GM23248 (cell line): ENCODE results near the gene FAM241A. TPM values are rescaled to one million over a fixed set of nuclear protein-coding genes. Genes with fewer than 3 reads are reported as not detected.
"Not testable (repeated sequence)": the region's sequence is repeated elsewhere in the genome, so short reads cannot be mapped to it uniquely, and the experiment has no call there.

Experiments
- DNase-seq: peaks from one replicate; pipeline ENCODE4 v3.0.0-alpha.2; 2015
- H2AFZ ChIP-seq: fragments of 200-600 bp; sonication (generic); 2 replicates; pipeline ENCODE4 v1.6.1; 2016; ENCODE audit warnings: antibody characterized with exemption
- H3F3A ChIP-seq: fragments of 200-600 bp; sonication (generic); 2 replicates; pipeline ENCODE4 v1.6.1; 2016; ENCODE audit warnings: mild to moderate bottlenecking, antibody characterized with exemption, mixed run types; ENCODE audit not compliant: insufficient read depth
- H3K27ac ChIP-seq: fragments of 200-600 bp; sonication (generic); 2 replicates; pipeline ENCODE4 v1.5.1; 2016; ENCODE audit warnings: mild to moderate bottlenecking
- H3K27me3 ChIP-seq: fragments of 200-600 bp; sonication (generic); replicated peaks from 2 replicates; pipeline ENCODE4 v1.6.1; 2016; ENCODE audit warnings: mild to moderate bottlenecking; ENCODE audit not compliant: insufficient read depth
- H3K36me3 ChIP-seq: fragments of 200-600 bp; sonication (generic); 2 replicates; pipeline ENCODE4 v1.6.1; 2016; ENCODE audit warnings: low read depth, mild to moderate bottlenecking
- H3K4me1 ChIP-seq: fragments of 200-600 bp; sonication (generic); 2 replicates; pipeline ENCODE4 v1.6.1; 2016; ENCODE audit warnings: mild to moderate bottlenecking; ENCODE audit not compliant: insufficient read depth
- H3K4me2 ChIP-seq: fragments of 200-600 bp; sonication (generic); one replicate; pipeline ENCODE4 v1.6.1; 2016; ENCODE audit warnings: mild to moderate bottlenecking; ENCODE audit not compliant: unreplicated experiment
- H3K4me3 ChIP-seq: fragments of 200-600 bp; sonication (generic); 2 replicates; pipeline ENCODE4 v1.5.1; 2016; ENCODE audit warnings: mild to moderate bottlenecking
- H3K79me2 ChIP-seq: fragments of 200-600 bp; sonication (generic); 2 replicates; pipeline ENCODE4 v1.6.1; 2016; ENCODE audit warnings: mild to moderate bottlenecking; ENCODE audit not compliant: insufficient read depth
- H3K9ac ChIP-seq: fragments of 200-600 bp; sonication (generic); 2 replicates; pipeline ENCODE4 v1.6.1; 2016; ENCODE audit warnings: mild to moderate bottlenecking
- H3K9me2 ChIP-seq: fragments of 200-600 bp; sonication (generic); 2 replicates; pipeline ENCODE4 v1.6.1; 2016; ENCODE audit warnings: mixed run types, mild to moderate bottlenecking, moderate library complexity; ENCODE audit not compliant: insufficient read depth
- H3K9me3 ChIP-seq: fragments of 200-600 bp; sonication (generic); one replicate; pipeline ENCODE4 v1.6.1; 2017; ENCODE audit warnings: low read depth
- H4K20me1 ChIP-seq: fragments of 200-600 bp; sonication (generic); 2 replicates; pipeline ENCODE4 v1.6.0; 2016; ENCODE audit not compliant: insufficient read depth
- EZH2 ChIP-seq: fragments of 200-600 bp; sonication (generic); IDR thresholded peaks from 2 replicates; pipeline ENCODE4 v1.6.1; 2018; ENCODE audit warnings: antibody characterized with exemption, mild to moderate bottlenecking; ENCODE audit not compliant: insufficient read depth, poor library complexity, severe bottlenecking
- EZH2phosphoT487 ChIP-seq: fragments of 200-600 bp; sonication (generic); IDR thresholded peaks from 2 replicates; pipeline ENCODE4 v1.6.1; 2018; ENCODE audit warnings: antibody characterized with exemption, moderate library complexity, mild to moderate bottlenecking, low read depth; ENCODE audit not compliant: insufficient read depth
- WGBS, 2 experiments: methylation state at CpG; one replicate each; pipeline ENCODE4 v1.1.6; 2015 to 2017; ENCODE audit warnings: low lambda C conversion rate in 2 of 2, low coverage in 1 of 2; ENCODE audit errors: missing lambda C conversion rate in 2 of 2; 5-methylcytosine and 5-hydroxymethylcytosine counted together
- in situ Hi-C: fragments of 300-500 bp; cut with MboI; formaldehyde crosslinking; loops from 2 replicates; pipeline ENCODE4 v1.15.0; 2020
- polyA plus RNA-seq: library from polyadenylated mRNA; unstranded; fragments of >200 nt; fragmentation: Nextera tagmentation; extraction: Ambion mirVana; gene quantifications from 2 replicates; pipeline ENCODE4 v1.2.1, GENCODE V29; 2016
- total RNA-seq: library from RNA; depleted of rRNA; stranded (reverse); fragments of >200 nt; shearing (Covaris generic); gene quantifications from 2 replicates; pipeline ENCODE4 v1.2.3, GENCODE V29; 2014

FAM241A gene
- total and polyA plus RNA-seq, 2 experiments from 2014 or later = 5.2 to 6.2 TPM

DNA sequence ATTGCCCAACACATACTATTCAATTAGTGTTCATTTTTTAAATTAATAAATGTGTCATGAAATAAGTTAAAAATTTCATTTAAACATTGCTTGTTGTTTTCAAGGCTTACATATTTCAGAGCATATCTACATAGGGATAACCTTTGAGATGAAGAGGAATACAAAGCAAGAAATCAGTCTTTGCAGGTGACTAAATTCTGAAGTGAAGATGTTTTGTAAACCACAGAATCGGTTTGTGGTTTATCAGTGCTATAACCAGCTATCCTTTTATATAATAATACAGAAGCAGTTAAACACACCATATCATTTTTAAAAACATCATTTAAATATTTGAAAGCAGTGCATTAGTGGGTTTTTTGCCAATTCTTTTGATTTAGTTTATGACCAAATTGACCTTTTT lies 26.9 kb downstream of the FAM241A start:
- no peaks in the 10 kb centered on the region for H3K9me2 ChIP-seq
- H3K9ac ChIP-seq = no peak overlapping the region
- H2AFZ ChIP-seq = no peak overlapping the region
- H3K4me1 ChIP-seq = peaks cover 41% of the 10 kb centered on the region
- DNase-seq = no peak
- H3K79me2 ChIP-seq = peaks cover 5% of the 10 kb centered on the region; the same call in 1 of the 2 replicates
- no peak overlapping the region for H3K4me3 ChIP-seq
- H3K27ac ChIP-seq = no peak overlapping the region
- no peaks in the 10 kb centered on the region for H4K20me1 ChIP-seq
- H3K27me3 ChIP-seq = no peaks in the 10 kb centered on the region
- in situ Hi-C loops = no loop called here
- H3F3A ChIP-seq = peaks cover 20% of the 10 kb centered on the region
- no peak overlapping the region for H3K4me2 ChIP-seq
- H3K36me3 ChIP-seq = no peaks in the 10 kb centered on the region
- TF ChIP-seq EZH2 = no peak
- 100% methylated on average over 1 of the region's 1 CpG for WGBS, 2 experiments
- no peaks in the 10 kb centered on the region for H3K9me3 ChIP-seq

DNA sequence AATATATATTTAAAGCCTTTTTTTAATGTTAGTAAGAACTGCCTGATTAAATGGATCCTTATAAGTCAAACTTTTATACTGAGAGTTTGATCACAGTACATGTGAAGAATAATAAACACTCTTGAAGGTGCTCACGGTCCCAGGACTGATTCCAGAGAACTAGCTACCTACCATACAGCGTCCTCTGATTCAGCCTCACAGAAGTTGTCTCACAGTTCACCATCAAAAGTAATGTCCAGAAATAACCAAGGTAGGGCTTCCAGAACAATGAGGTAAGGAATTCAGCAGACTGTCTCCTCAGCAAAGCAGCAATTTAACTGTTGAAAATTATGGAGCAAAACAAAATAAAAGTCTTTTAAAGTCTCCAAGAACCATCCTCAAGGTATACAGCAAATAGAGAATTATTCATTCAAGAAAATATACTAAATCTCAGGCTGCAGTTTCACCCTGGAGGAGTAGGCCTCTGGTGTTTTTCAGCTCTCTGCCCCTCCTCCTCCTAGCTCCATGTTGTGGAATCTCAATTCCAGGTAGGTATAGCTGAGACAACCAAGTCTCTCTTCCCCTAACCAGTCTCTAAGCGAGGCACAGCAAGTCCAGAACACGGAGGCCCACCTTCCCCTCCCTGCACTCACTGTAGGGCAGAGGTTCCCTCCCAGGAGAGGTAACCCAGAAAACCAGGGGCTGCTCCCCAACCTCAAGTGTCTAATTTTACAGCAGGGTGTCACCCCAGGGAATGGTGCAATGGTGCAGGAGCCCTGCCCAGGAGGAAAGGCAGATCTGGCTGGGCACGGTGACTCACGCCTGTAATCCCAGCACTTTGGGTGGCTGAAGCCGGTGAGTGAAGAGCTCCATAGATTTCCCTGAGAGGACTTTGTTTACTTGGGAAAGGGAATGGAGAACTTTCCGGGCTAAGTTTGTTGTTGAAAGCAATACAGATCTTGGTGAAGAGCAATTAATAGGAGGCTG lies 28.6 kb downstream of the FAM241A start:
- H4K20me1 ChIP-seq = no peaks in the 10 kb centered on the region
- 91 to 95% methylated on average over 8 of the region's 8 CpGs for WGBS, 2 experiments
- no peak overlapping the region for H3K9ac ChIP-seq
- TF ChIP-seq EZH2 = no peak
- no peaks in the 10 kb centered on the region for H3K9me2 ChIP-seq
- H3K27me3 ChIP-seq = no peaks in the 10 kb centered on the region
- H3K9me3 ChIP-seq = no peaks in the 10 kb centered on the region
- peaks cover 5% of the 10 kb centered on the region; the same call in 1 of the 2 replicates for H3K79me2 ChIP-seq
- no peak overlapping the region for H3K4me3 ChIP-seq
- H3F3A ChIP-seq = peaks cover 8% of the 10 kb centered on the region; the same call in 1 of the 2 replicates
- H3K4me1 ChIP-seq = peaks cover 35% of the 10 kb centered on the region
- no peaks in the 10 kb centered on the region for H3K36me3 ChIP-seq
- DNase-seq = peak; percentile 61
- H2AFZ ChIP-seq = peak overlapping the region; percentile 43; the same call in 1 of the 2 replicates
- no peak overlapping the region for H3K4me2 ChIP-seq
- in situ Hi-C loops = no loop called here
- no peak overlapping the region for H3K27ac ChIP-seq

DNA sequence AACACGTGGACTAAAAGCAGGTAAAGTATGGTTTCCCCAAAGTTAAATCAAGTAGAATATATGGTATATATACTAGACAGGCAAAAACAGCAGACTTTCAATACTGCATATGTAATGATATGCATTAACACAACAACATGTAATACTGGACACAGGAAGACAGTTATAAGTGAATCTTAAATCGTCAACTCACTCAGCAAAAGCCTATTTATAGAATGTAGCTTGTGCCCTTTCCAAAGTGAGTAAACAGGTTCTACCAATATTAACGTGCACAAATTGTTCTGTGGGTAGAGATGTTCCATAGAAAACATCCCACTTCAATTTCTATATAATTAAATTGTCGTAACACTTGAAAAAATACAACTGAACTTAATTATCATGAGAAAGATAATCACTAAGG lies 30.6 kb downstream of the FAM241A start:
- in situ Hi-C loops = no loop called here
- Histone ChIP-seq H3K4me3 (no peak overlapping the region), H3K79me2 (0 out of 2 replicates have a peak, but pooled peaks cover 5% of the 10 kb centered on the region), H3K9ac (no peak overlapping the region), H3K4me2 (no peak overlapping the region), H3K27ac (no peak overlapping the region), H3K27me3 (no peaks in the 10 kb centered on the region), H3F3A (no peaks in the 10 kb centered on the region), H3K9me2 (no peaks in the 10 kb centered on the region), H3K4me1 (peaks cover 19% of the 10 kb centered on the region), H4K20me1 (no peaks in the 10 kb centered on the region), H3K9me3 (no peaks in the 10 kb centered on the region), H2AFZ (no peak overlapping the region), H3K36me3 (no peaks in the 10 kb centered on the region)
- TF ChIP-seq EZH2phosphoT487 (no peak), EZH2 (no peak)
- DNase-seq = no peak
- 81 to 87% methylated on average over 4 of the region's 4 CpGs for WGBS, 2 experiments

DNA sequence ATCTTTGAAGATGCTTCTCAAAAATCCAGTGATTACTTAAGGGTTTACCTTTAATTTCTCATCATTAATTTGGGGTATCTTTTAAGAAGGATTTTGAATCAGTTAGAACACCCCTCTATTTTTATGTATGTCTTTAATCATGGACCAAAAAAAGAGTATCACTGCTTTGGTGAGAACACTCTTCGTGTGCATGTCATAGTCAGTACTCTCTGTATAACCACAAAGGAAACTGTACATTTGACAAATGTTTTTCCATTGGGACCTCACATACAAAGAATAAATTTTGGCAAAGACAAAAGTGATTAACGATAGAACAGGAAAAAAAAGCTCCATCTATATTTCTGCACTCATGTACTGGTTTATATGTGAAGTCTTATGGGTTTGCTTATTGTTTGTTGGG lies 31.3 kb downstream of the FAM241A start:
- no peak overlapping the region for H3K4me3 ChIP-seq
- peaks cover 13% of the 10 kb centered on the region for H3K4me1 ChIP-seq
- no peak overlapping the region for H3K9ac ChIP-seq
- H3K79me2 ChIP-seq = 0 out of 2 replicates have a peak, but pooled peaks cover 5% of the 10 kb centered on the region
- H4K20me1 ChIP-seq = no peaks in the 10 kb centered on the region
- no peaks in the 10 kb centered on the region for H3F3A ChIP-seq
- DNase-seq = no peak
- H3K9me2 ChIP-seq = no peaks in the 10 kb centered on the region
- no peak overlapping the region for H3K4me2 ChIP-seq
- in situ Hi-C loops = no loop called here
- H3K9me3 ChIP-seq = no peaks in the 10 kb centered on the region
- no peak overlapping the region for H3K27ac ChIP-seq
- no peaks in the 10 kb centered on the region for H3K27me3 ChIP-seq
- H3K36me3 ChIP-seq = no peaks in the 10 kb centered on the region
- no peak for TF ChIP-seq EZH2phosphoT487
- TF ChIP-seq EZH2 = no peak
- H2AFZ ChIP-seq = no peak overlapping the region
- 79% methylated on average over 2 of the region's 2 CpGs for WGBS, 2 experiments

DNA sequence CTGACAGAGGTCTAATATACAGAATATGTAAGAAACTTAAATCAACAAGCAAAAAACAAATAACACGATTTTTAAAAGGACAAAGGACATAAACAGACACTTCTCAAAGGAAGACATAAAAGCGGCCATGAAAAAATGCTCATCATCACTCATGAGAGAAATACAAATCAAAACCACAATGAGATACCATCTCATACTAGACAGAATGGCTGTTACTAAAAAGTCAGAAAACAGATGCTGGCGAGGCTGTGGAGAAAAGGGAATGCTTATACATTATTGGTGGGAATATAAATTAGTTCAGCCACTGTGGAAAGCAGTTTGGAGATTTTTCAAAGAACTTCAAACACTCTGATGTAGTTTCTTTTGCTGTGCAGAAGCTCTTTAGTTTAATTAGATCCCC lies 33.5 kb downstream of the FAM241A start:
- peak; percentile 32 for DNase-seq
- H3K9ac ChIP-seq, H4K20me1 ChIP-seq, H2AFZ ChIP-seq, H3K4me2 ChIP-seq, H3K9me2 ChIP-seq, H3K27me3 ChIP-seq, H3K4me3 ChIP-seq, H3K27ac ChIP-seq, in situ Hi-C loops, H3K36me3 ChIP-seq, H3K9me3 ChIP-seq, H3F3A ChIP-seq, H3K79me2 ChIP-seq: not testable (repeated sequence)
- 63 to 68% methylated on average over 3 of the region's 3 CpGs for WGBS, 2 experiments
- H3K4me1 ChIP-seq = peaks cover 15% of the 10 kb centered on the region
